OCI-LY3 (cell line): Measurements from ENCODE around the gene CYP4F3.

Experiments used
- EZH2phosphoT487 ChIP-seq: fragments of 200-600 bp; shearing (Covaris generic); IDR thresholded peaks from 2 replicates; pipeline ENCODE4 v1.6.1; 2018; ENCODE audit warnings: antibody characterized with exemption, mixed run types, low read depth
- TF ChIP-seq, protein P1 (sequence below): fragments of 200-600, 300-600 bp; sonication (generic); IDR thresholded peaks from 2 replicates; pipeline ENCODE4 v1.5.1; 2014; ENCODE audit warnings: antibody characterized with exemption, low read length, low read depth

DNA sequence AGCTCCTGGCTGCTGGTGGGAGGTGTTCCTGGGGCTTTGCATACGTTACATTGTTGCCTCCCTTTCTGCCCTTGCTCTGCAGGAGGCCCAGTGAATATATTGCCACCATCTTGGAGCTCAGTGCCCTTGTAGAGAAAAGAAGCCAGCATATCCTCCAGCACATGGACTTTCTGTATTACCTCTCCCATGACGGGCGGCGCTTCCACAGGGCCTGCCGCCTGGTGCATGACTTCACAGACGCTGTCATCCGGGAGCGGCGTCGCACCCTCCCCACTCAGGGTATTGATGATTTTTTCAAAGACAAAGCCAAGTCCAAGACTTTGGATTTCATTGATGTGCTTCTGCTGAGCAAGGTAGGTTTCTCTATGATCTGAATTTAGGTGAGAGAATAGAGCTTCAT, 42.7 kb downstream of the CYP4F3 start:
- TF ChIP-seq, protein P1, sequence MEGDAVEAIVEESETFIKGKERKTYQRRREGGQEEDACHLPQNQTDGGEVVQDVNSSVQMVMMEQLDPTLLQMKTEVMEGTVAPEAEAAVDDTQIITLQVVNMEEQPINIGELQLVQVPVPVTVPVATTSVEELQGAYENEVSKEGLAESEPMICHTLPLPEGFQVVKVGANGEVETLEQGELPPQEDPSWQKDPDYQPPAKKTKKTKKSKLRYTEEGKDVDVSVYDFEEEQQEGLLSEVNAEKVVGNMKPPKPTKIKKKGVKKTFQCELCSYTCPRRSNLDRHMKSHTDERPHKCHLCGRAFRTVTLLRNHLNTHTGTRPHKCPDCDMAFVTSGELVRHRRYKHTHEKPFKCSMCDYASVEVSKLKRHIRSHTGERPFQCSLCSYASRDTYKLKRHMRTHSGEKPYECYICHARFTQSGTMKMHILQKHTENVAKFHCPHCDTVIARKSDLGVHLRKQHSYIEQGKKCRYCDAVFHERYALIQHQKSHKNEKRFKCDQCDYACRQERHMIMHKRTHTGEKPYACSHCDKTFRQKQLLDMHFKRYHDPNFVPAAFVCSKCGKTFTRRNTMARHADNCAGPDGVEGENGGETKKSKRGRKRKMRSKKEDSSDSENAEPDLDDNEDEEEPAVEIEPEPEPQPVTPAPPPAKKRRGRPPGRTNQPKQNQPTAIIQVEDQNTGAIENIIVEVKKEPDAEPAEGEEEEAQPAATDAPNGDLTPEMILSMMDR, result no peak
- TF ChIP-seq EZH2phosphoT487, result no peak
